ENCODE results near the gene MYO1B. TPM values are rescaled to one million over a fixed set of nuclear protein-coding genes. Genes with fewer than 3 reads are reported as not detected.

The MYO1B gene
- total and polyA plus RNA-seq, 2 donors (not counting 1 experiment from before 2014, with no cell fraction given): 151 to 194 TPM

DNA sequence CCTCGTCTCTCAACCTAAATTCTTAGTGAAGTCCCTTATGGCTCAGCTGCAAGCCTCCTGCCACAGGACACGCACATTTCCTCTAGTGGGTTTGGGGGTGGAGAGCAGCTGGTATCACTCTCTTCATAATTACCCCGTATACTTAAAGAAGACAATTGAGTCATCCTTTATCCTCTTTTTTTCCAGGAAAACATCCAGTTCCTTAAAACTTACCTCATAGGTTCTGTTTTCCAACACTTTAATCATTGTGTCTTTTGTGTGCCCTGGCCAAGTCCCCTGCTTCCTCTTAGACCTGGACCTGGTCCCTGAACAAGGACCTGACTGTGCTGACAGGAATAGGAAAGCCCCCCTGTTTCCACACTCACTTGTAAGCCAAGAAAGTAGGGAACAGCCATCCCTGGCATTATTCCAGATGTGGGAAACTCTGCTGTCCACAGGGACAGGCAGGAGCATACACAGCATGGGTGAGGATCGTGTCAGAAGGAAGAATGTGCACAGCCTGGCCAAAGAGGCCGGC, 42.3 kb upstream of the MYO1B start:
- peaks cover 6% of the 10 kb centered on the region for H3K4me1 ChIP-seq (ENCODE audit: control insufficient read depth, extremely low read depth, insufficient read depth, low read length)
- peak; percentile 40 to 61 for DNase-seq (ENCODE audit: low read depth in 2 of 2)
- H3K27ac ChIP-seq (ENCODE audit: insufficient read depth, low read length): peak overlapping the region; percentile 77
- H3K36me3 ChIP-seq (ENCODE audit: control insufficient read depth, insufficient read depth, low read length): no peaks in the 10 kb centered on the region
- H3K27me3 ChIP-seq (ENCODE audit: control insufficient read depth, insufficient read depth, low read length): no peaks in the 10 kb centered on the region
- H4K20me1 ChIP-seq (ENCODE audit: control insufficient read depth, extremely low read depth, insufficient read depth, low read length): no peaks in the 10 kb centered on the region
- no peak overlapping the region for H3K9ac ChIP-seq (ENCODE audit: insufficient read depth, low read length)
- H2AFZ ChIP-seq (ENCODE audit: low read length): peak overlapping the region; percentile 13
- H3K79me2 ChIP-seq (ENCODE audit: control insufficient read depth, insufficient read depth, low read length): no peaks in the 10 kb centered on the region
- TF ChIP-seq, protein P1, sequence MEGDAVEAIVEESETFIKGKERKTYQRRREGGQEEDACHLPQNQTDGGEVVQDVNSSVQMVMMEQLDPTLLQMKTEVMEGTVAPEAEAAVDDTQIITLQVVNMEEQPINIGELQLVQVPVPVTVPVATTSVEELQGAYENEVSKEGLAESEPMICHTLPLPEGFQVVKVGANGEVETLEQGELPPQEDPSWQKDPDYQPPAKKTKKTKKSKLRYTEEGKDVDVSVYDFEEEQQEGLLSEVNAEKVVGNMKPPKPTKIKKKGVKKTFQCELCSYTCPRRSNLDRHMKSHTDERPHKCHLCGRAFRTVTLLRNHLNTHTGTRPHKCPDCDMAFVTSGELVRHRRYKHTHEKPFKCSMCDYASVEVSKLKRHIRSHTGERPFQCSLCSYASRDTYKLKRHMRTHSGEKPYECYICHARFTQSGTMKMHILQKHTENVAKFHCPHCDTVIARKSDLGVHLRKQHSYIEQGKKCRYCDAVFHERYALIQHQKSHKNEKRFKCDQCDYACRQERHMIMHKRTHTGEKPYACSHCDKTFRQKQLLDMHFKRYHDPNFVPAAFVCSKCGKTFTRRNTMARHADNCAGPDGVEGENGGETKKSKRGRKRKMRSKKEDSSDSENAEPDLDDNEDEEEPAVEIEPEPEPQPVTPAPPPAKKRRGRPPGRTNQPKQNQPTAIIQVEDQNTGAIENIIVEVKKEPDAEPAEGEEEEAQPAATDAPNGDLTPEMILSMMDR (conservative IDR thresholded peaks at IDR 0.05 in 1 of 2, IDR thresholded peaks at IDR 0.05 in 1 of 2; ENCODE audit: low read depth in 1 of 2, low read length in 2 of 2): no peak
- no peak for TF ChIP-seq EZH2 (IDR thresholded peaks at IDR 0.05; ENCODE audit: low read length, missing control alignments)
- H3K4me2 ChIP-seq (ENCODE audit: extremely low read depth, insufficient read depth, low read length): peak overlapping the region; percentile 33
- no peak overlapping the region for H3K4me3 ChIP-seq (replicated peaks in 1 of 4; ENCODE audit: control extremely low read depth in 1 of 4, insufficient read depth in 1 of 4, low read depth in 3 of 4, low read length in 4 of 4)
- H3K9me3 ChIP-seq (ENCODE audit: control insufficient read depth, insufficient read depth, low read depth, low read length): no peaks in the 10 kb centered on the region

DNA sequence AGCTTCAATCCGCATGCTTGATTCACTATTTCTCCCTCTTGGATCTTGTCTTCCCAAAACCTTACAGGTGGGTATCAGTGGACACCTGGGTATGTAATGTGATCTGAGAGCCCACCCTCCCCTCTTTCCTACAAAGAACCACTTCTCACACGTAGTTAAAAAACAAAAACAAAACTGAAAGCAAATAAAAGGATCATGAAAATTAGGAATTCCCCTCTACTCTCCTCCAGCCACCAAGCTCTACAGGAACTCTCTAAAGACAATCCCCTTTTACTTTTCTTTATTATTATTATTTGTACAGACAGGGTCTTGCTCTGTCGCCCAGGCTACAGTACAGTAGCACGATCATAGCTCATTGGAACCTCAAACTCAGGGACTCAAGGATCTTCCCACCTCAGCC, 40.8 kb upstream of the MYO1B start:
- Histone ChIP-seq H3K27me3 (ENCODE audit: control insufficient read depth, insufficient read depth, low read length) (no peaks in the 10 kb centered on the region), H3K4me1 (ENCODE audit: control insufficient read depth, extremely low read depth, insufficient read depth, low read length) (peaks cover 6% of the 10 kb centered on the region), H3K4me3 (replicated peaks in 1 of 4; ENCODE audit: control extremely low read depth in 1 of 4, insufficient read depth in 1 of 4, low read depth in 3 of 4, low read length in 4 of 4) (no peak overlapping the region), H2AFZ (ENCODE audit: low read length) (no peak overlapping the region), H3K36me3 (ENCODE audit: control insufficient read depth, insufficient read depth, low read length) (no peaks in the 10 kb centered on the region), H4K20me1 (ENCODE audit: control insufficient read depth, extremely low read depth, insufficient read depth, low read length) (no peaks in the 10 kb centered on the region), H3K9ac (ENCODE audit: insufficient read depth, low read length) (no peak overlapping the region), H3K4me2 (ENCODE audit: extremely low read depth, insufficient read depth, low read length) (no peak overlapping the region), H3K79me2 (ENCODE audit: control insufficient read depth, insufficient read depth, low read length) (no peaks in the 10 kb centered on the region), H3K9me3 (ENCODE audit: control insufficient read depth, insufficient read depth, low read depth, low read length) (no peaks in the 10 kb centered on the region), H3K27ac (ENCODE audit: insufficient read depth, low read length) (no peak overlapping the region)
- no peak for DNase-seq (ENCODE audit: low read depth in 2 of 2)
- TF ChIP-seq, protein P1 (conservative IDR thresholded peaks at IDR 0.05 in 1 of 2, IDR thresholded peaks at IDR 0.05 in 1 of 2; ENCODE audit: low read depth in 1 of 2, low read length in 2 of 2): no peak
- no peak for TF ChIP-seq EZH2 (IDR thresholded peaks at IDR 0.05; ENCODE audit: low read length, missing control alignments)

DNA sequence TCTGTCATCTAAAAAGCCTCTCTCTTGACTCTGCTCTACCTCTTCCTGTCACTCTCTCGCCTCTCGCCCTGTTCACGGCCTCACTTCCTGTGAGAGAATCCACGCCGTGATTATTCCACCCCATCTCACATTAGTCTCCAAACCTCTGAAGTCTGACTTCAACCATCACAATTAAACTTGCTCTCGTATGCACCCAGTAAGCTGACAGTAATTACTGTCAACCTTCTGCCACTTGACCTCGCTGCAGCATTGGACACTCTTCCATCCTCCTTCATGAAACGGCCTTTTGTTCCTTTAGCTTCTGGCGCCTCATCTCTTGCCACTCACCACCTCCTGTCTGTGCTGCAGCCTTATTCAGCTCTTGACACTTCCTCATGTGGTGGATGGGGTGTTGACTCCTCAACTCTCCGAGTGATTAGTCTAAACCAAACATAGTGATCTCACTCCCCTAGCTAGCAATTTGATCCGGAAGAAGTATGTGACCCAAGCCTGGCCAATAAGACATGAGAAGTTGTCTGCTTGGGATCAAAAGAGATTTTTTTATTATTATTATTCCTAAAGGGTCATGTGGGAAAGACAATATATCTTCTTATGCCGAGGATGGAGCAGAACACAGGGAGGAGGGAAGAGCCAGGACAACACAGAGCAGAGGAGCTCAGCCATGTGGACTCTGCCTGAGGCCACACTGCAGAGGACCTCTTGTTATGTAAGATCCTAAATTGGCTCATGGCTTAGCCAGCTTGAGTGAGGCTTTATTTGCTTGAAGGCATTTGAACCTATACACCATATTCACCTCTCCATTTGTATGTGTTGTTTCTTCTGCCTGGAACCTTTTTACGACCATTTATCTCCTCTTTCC, 38.4 kb upstream of the MYO1B start:
- no peak for DNase-seq (ENCODE audit: low read depth in 2 of 2)
- H3K27ac ChIP-seq (ENCODE audit: insufficient read depth, low read length): no peak overlapping the region
- no peaks in the 10 kb centered on the region for H3K27me3 ChIP-seq (ENCODE audit: control insufficient read depth, insufficient read depth, low read length)
- TF ChIP-seq EZH2 (IDR thresholded peaks at IDR 0.05; ENCODE audit: low read length, missing control alignments): no peak
- TF ChIP-seq, protein P1 (conservative IDR thresholded peaks at IDR 0.05 in 1 of 2, IDR thresholded peaks at IDR 0.05 in 1 of 2; ENCODE audit: low read depth in 1 of 2, low read length in 2 of 2): no peak
- H3K36me3 ChIP-seq (ENCODE audit: control insufficient read depth, insufficient read depth, low read length): no peaks in the 10 kb centered on the region
- H2AFZ ChIP-seq (ENCODE audit: low read length): no peak overlapping the region
- no peaks in the 10 kb centered on the region for H3K79me2 ChIP-seq (ENCODE audit: control insufficient read depth, insufficient read depth, low read length)
- H3K4me1 ChIP-seq (ENCODE audit: control insufficient read depth, extremely low read depth, insufficient read depth, low read length): peaks cover 6% of the 10 kb centered on the region
- no peak overlapping the region for H3K9ac ChIP-seq (ENCODE audit: insufficient read depth, low read length)
- no peak overlapping the region for H3K4me2 ChIP-seq (ENCODE audit: extremely low read depth, insufficient read depth, low read length)
- no peak overlapping the region for H3K4me3 ChIP-seq (replicated peaks in 1 of 4; ENCODE audit: control extremely low read depth in 1 of 4, insufficient read depth in 1 of 4, low read depth in 3 of 4, low read length in 4 of 4)
- no peaks in the 10 kb centered on the region for H4K20me1 ChIP-seq (ENCODE audit: control insufficient read depth, extremely low read depth, insufficient read depth, low read length)
- H3K9me3 ChIP-seq (ENCODE audit: control insufficient read depth, insufficient read depth, low read depth, low read length): no peaks in the 10 kb centered on the region

Data from fibroblast of lung (primary cell).